ENCODE measurements around the gene BCOR. TPM values are rescaled to one million over a fixed set of nuclear protein-coding genes. Genes with fewer than 3 reads are reported as not detected.

Gene BCOR
- total and polyA plus RNA-seq, 2 of the 4 experiments (the other 2 are of a cell fraction) = 7.5 to 9.0 TPM

- CTCF ChIA-PET = no interaction called here
These were observed 79.7 kb downstream of the BCOR start for GRCh38 chrX:40018041-40018440.

More at GRCh38 chrX:40018041-40018440, 79.7 kb downstream of the BCOR start:
- WGBS, 2 experiments (ENCODE audit: extremely low coverage in 2 of 2, insufficient read length in 1 of 2) = no CpG with 5 or more reads among the region's 5 CpGs
- H3K79me1 ChIP-seq (ENCODE audit: low read depth in 1 of 2, low read length in 2 of 2) = no peaks in the 10 kb centered on the region
- no peak for ATAC-seq (ENCODE audit: low read depth)
- intact Hi-C loops (cut with micrococcal nuclease) = no loop called here
- H2AFZ ChIP-seq (replicated peaks; ENCODE audit: low read length, poor library complexity) = no peak overlapping the region
- no peak overlapping the region for H3K4me2 ChIP-seq (ENCODE audit: low read depth, low read length)
- no peaks in the 10 kb centered on the region for H4K20me1 ChIP-seq (ENCODE audit: insufficient read depth, low read length)
- peaks cover 2% of the 10 kb centered on the region; the same call in 1 of the 2 replicates for H3K4me1 ChIP-seq (ENCODE audit: control insufficient read depth, insufficient read depth, low read length)
- H4K5ac ChIP-seq (ENCODE audit: low read depth, low read length) = no peak overlapping the region
- no peak overlapping the region for H3K56ac ChIP-seq (ENCODE audit: extremely low read depth, insufficient read depth, low read length)
- POLR2A ChIA-PET (ENCODE audit: unreplicated experiment) = no interaction called here
- no peak overlapping the region for H3K9ac ChIP-seq (ENCODE audit: low read depth, low read length)
- H3K23ac ChIP-seq (ENCODE audit: low read depth, low read length) = no peak overlapping the region
- no peak overlapping the region for H2BK20ac ChIP-seq (ENCODE audit: low read depth, low read length)
- no peak overlapping the region for H2AK5ac ChIP-seq (ENCODE audit: low read depth, low read length)
- no peaks in the 10 kb centered on the region; the same call in 1 of the 2 replicates for H3K27me3 ChIP-seq (ENCODE audit: control insufficient read depth, insufficient read depth, low read length)
- H3K27ac ChIP-seq (ENCODE audit: insufficient read depth, low read length) = no peak overlapping the region
- DNase-seq = no peak
- BruUV-seq (replicated peaks) = no TSS peak
- no peak overlapping the region for H3K4me3 ChIP-seq (ENCODE audit: insufficient read depth, low read depth, low read length)
- H3K4ac ChIP-seq (ENCODE audit: low read depth, low read length) = no peak overlapping the region
- no peak overlapping the region for H2BK120ac ChIP-seq (ENCODE audit: low read depth, low read length)
- H3K14ac ChIP-seq (replicated peaks; ENCODE audit: low read depth, low read length) = no peak overlapping the region
- peaks cover 5% of the 10 kb centered on the region for H3K9me3 ChIP-seq (ENCODE audit: control insufficient read depth, insufficient read depth, low read length)
- no peak overlapping the region for H4K91ac ChIP-seq (ENCODE audit: insufficient read depth, low read depth, low read length)
- in situ Hi-C loops (cut with MboI; ENCODE audit: low sequenced_read_pairs) = no loop called here
- H2BK15ac ChIP-seq (ENCODE audit: low read depth, low read length) = no peak overlapping the region
- no peak overlapping the region for H3K18ac ChIP-seq (ENCODE audit: low read depth, low read length)
- no peak overlapping the region for H4K8ac ChIP-seq (ENCODE audit: low read depth in 2 of 2, low read length in 2 of 2)
- H3K36me3 ChIP-seq (ENCODE audit: control insufficient read depth, insufficient read depth, low read length) = no peaks in the 10 kb centered on the region
- no peak for TF ChIP-seq RFX5 (IDR thresholded peaks at IDR 0.05; ENCODE audit: low read depth, low read length)
- no peak for TF ChIP-seq MAFK (IDR thresholded peaks at IDR 0.05; ENCODE audit: low read depth, low read length)
- TF ChIP-seq SMC3 (IDR thresholded peaks at IDR 0.05; ENCODE audit: low read depth, low read length) = no peak
- no peak for TF ChIP-seq NFE2L2 (IDR thresholded peaks at IDR 0.05; ENCODE audit: low read depth, low read length)
- H3K9me1 ChIP-seq (ENCODE audit: insufficient read depth, low read length) = no peaks in the 10 kb centered on the region
- dilution Hi-C loops (cut with HindIII; ENCODE audit: low sequenced_read_pairs, unreplicated experiment) = no loop called here
- no peak overlapping the region for H2AK9ac ChIP-seq (replicated peaks; ENCODE audit: low read depth, low read length, poor library complexity)
- H2BK5ac ChIP-seq (ENCODE audit: low read depth, low read length, poor library complexity, severe bottlenecking) = no peak overlapping the region
